Measurements from ENCODE around the gene SCUBE3.

The SCUBE3 gene

GRCh38 chr6:35167505-35167904 lies 46.3 kb upstream of the SCUBE3 start:
- peaks cover 3% of the 10 kb centered on the region; the same call in 1 of the 2 replicates for H4K20me1 ChIP-seq (ENCODE audit: insufficient read depth, low read length)
- H3K27ac ChIP-seq (ENCODE audit: low read length), result no peak overlapping the region
- no peaks in the 10 kb centered on the region for H3K36me3 ChIP-seq (ENCODE audit: insufficient read depth, low read length)
- H3K9ac ChIP-seq (ENCODE audit: low read depth, low read length), result no peak overlapping the region
- no peak overlapping the region for H2AFZ ChIP-seq (ENCODE audit: low read depth, low read length)
- no peak overlapping the region for H3K4me2 ChIP-seq (ENCODE audit: insufficient read depth, low read length)
- no peaks in the 10 kb centered on the region for H3K9me3 ChIP-seq (ENCODE audit: insufficient read depth, low read length, severe bottlenecking)
- H3K4me3 ChIP-seq (ENCODE audit: low read depth in 1 of 2, low read length in 2 of 2), result no peak overlapping the region
- no peaks in the 10 kb centered on the region for H3K4me1 ChIP-seq (ENCODE audit: insufficient read depth, low read length)
- no peaks in the 10 kb centered on the region for H3K79me2 ChIP-seq (ENCODE audit: insufficient read depth, low read length)
- TF ChIP-seq EZH2 (IDR thresholded peaks at IDR 0.05; ENCODE audit: borderline replicate concordance, low read depth, low read length, severe bottlenecking), result no peak
- TF ChIP-seq CTCF (IDR thresholded peaks at IDR 0.05; ENCODE audit: borderline replicate concordance, extremely low read depth, low read length, poor library complexity, severe bottlenecking), result no peak
- DNase-seq (no peak), ATAC-seq (ENCODE audit: insufficient read depth, low read depth) (no peak)
- peaks cover 7% of the 10 kb centered on the region for H3K27me3 ChIP-seq (ENCODE audit: insufficient read depth, low read length, poor library complexity)

GRCh38 chr6:35168461-35168861 lies 45.3 kb upstream of the SCUBE3 start:
- Histone ChIP-seq H3K79me2 (ENCODE audit: insufficient read depth, low read length) (no peaks in the 10 kb centered on the region), H3K9me3 (ENCODE audit: insufficient read depth, low read length, severe bottlenecking) (no peaks in the 10 kb centered on the region), H3K4me3 (ENCODE audit: low read depth in 1 of 2, low read length in 2 of 2) (no peak overlapping the region), H2AFZ (ENCODE audit: low read depth, low read length) (no peak overlapping the region), H3K9ac (ENCODE audit: low read depth, low read length) (no peak overlapping the region), H4K20me1 (ENCODE audit: insufficient read depth, low read length) (no peaks in the 10 kb centered on the region), H3K36me3 (ENCODE audit: insufficient read depth, low read length) (no peaks in the 10 kb centered on the region), H3K27ac (ENCODE audit: low read length) (no peak overlapping the region), H3K4me2 (ENCODE audit: insufficient read depth, low read length) (no peak overlapping the region), H3K27me3 (ENCODE audit: insufficient read depth, low read length, poor library complexity) (peaks cover 3% of the 10 kb centered on the region), H3K4me1 (ENCODE audit: insufficient read depth, low read length) (no peaks in the 10 kb centered on the region)
- ATAC-seq (ENCODE audit: insufficient read depth, low read depth) (no peak), DNase-seq (no peak)
- TF ChIP-seq EZH2 (IDR thresholded peaks at IDR 0.05; ENCODE audit: borderline replicate concordance, low read depth, low read length, severe bottlenecking) (no peak), CTCF (IDR thresholded peaks at IDR 0.05; ENCODE audit: borderline replicate concordance, extremely low read depth, low read length, poor library complexity, severe bottlenecking) (no peak)

- H4K20me1 ChIP-seq (ENCODE audit: insufficient read depth, low read length), result no peaks in the 10 kb centered on the region
- no peaks in the 10 kb centered on the region for H3K9me3 ChIP-seq (ENCODE audit: insufficient read depth, low read length, severe bottlenecking)
- no peak for ATAC-seq (ENCODE audit: insufficient read depth, low read depth)
- H3K4me2 ChIP-seq (ENCODE audit: insufficient read depth, low read length), result no peak overlapping the region
- H3K9ac ChIP-seq (ENCODE audit: low read depth, low read length), result no peak overlapping the region
- H3K27ac ChIP-seq (ENCODE audit: low read length), result no peak overlapping the region
- TF ChIP-seq CTCF (IDR thresholded peaks at IDR 0.05; ENCODE audit: borderline replicate concordance, extremely low read depth, low read length, poor library complexity, severe bottlenecking), result no peak
- TF ChIP-seq EZH2 (IDR thresholded peaks at IDR 0.05; ENCODE audit: borderline replicate concordance, low read depth, low read length, severe bottlenecking), result no peak
- H2AFZ ChIP-seq (ENCODE audit: low read depth, low read length), result no peak overlapping the region
- no peak overlapping the region for H3K4me3 ChIP-seq (ENCODE audit: low read depth in 1 of 2, low read length in 2 of 2)
- H3K36me3 ChIP-seq (ENCODE audit: insufficient read depth, low read length), result no peaks in the 10 kb centered on the region
- no peaks in the 10 kb centered on the region for H3K79me2 ChIP-seq (ENCODE audit: insufficient read depth, low read length)
- no peak for DNase-seq
- H3K4me1 ChIP-seq (ENCODE audit: insufficient read depth, low read length), result no peaks in the 10 kb centered on the region
- H3K27me3 ChIP-seq (ENCODE audit: insufficient read depth, low read length, poor library complexity), result peaks cover 7% of the 10 kb centered on the region
These were observed 43.6 kb upstream of the SCUBE3 start for GRCh38 chr6:35170166-35170565.

GRCh38 chr6:35170891-35171290 lies 42.9 kb upstream of the SCUBE3 start:
- H4K20me1 ChIP-seq (ENCODE audit: insufficient read depth, low read length), result no peaks in the 10 kb centered on the region
- H3K36me3 ChIP-seq (ENCODE audit: insufficient read depth, low read length), result no peaks in the 10 kb centered on the region
- H3K27me3 ChIP-seq (ENCODE audit: insufficient read depth, low read length, poor library complexity), result peaks cover 7% of the 10 kb centered on the region
- TF ChIP-seq EZH2 (IDR thresholded peaks at IDR 0.05; ENCODE audit: borderline replicate concordance, low read depth, low read length, severe bottlenecking) (no peak), CTCF (IDR thresholded peaks at IDR 0.05; ENCODE audit: borderline replicate concordance, extremely low read depth, low read length, poor library complexity, severe bottlenecking) (no peak)
- no peaks in the 10 kb centered on the region for H3K9me3 ChIP-seq (ENCODE audit: insufficient read depth, low read length, severe bottlenecking)
- H3K9ac ChIP-seq (ENCODE audit: low read depth, low read length), result no peak overlapping the region
- DNase-seq (no peak), ATAC-seq (ENCODE audit: insufficient read depth, low read depth) (no peak)
- no peak overlapping the region for H3K4me2 ChIP-seq (ENCODE audit: insufficient read depth, low read length)
- H2AFZ ChIP-seq (ENCODE audit: low read depth, low read length), result no peak overlapping the region
- no peak overlapping the region for H3K4me3 ChIP-seq (ENCODE audit: low read depth in 1 of 2, low read length in 2 of 2)
- no peaks in the 10 kb centered on the region for H3K79me2 ChIP-seq (ENCODE audit: insufficient read depth, low read length)
- no peaks in the 10 kb centered on the region for H3K4me1 ChIP-seq (ENCODE audit: insufficient read depth, low read length)
- H3K27ac ChIP-seq (ENCODE audit: low read length), result no peak overlapping the region
